Hematopoietic multipotent progenitor cell treated with erythropoietin and hydrocortisone succinate and interleukin-3 and kit ligand, for 15 days (in vitro differentiated cells): Measurements from ENCODE around the gene SLC9A3.
"Not testable (repeated sequence)": the region's sequence is repeated elsewhere in the genome, so short reads cannot be mapped to it uniquely, and the experiment has no call there.

ENCODE experiments used
- DNase-seq: peaks from one replicate; pipeline ENCODE4 v3.0.0-alpha.2; 2015; ENCODE audit warnings: low spot score

Gene SLC9A3

GRCh38 chr5:524234-524972 lies at the start of gene SLC9A3:
TSS of gene SLC9A3 (minus strand) at chr5:524449.
- DNase-seq, result no peak

GRCh38 chr5:573976-574375 lies 49.7 kb upstream of the SLC9A3 start:
- no peak for DNase-seq

- DNase-seq, result no peak
Measured at GRCh38 chr5:573206-573605, 49.0 kb upstream of the SLC9A3 start.

GRCh38 chr5:572398-573019 lies 48.3 kb upstream of the SLC9A3 start:
- no peak for DNase-seq

- no peak for DNase-seq
Measured at GRCh38 chr5:571791-572190, 47.5 kb upstream of the SLC9A3 start.

GRCh38 chr5:570886-571285 lies 46.6 kb upstream of the SLC9A3 start:
- no peak for DNase-seq

GRCh38 chr5:570446-570845 lies 46.2 kb upstream of the SLC9A3 start:
- no peak for DNase-seq

GRCh38 chr5:569868-570361 lies 45.7 kb upstream of the SLC9A3 start:
- no peak for DNase-seq

GRCh38 chr5:569358-569867 lies 45.2 kb upstream of the SLC9A3 start:
- no peak for DNase-seq

- no peak for DNase-seq
Measured at GRCh38 chr5:568809-569208, 44.6 kb upstream of the SLC9A3 start.

GRCh38 chr5:568061-568781 lies 44.0 kb upstream of the SLC9A3 start:
- DNase-seq, result no peak

- DNase-seq, result no peak
Measured at GRCh38 chr5:567664-568060, 43.4 kb upstream of the SLC9A3 start.

- no peak for DNase-seq
Measured at GRCh38 chr5:566636-567309, 42.5 kb upstream of the SLC9A3 start.

- DNase-seq, result no peak
Measured at GRCh38 chr5:565782-566440, 41.7 kb upstream of the SLC9A3 start.

GRCh38 chr5:561408-561807 lies 37.2 kb upstream of the SLC9A3 start:
- DNase-seq, result no peak

GRCh38 chr5:560792-561166 lies 36.5 kb upstream of the SLC9A3 start:
- DNase-seq, result no peak

GRCh38 chr5:558871-559503 lies 34.7 kb upstream of the SLC9A3 start:
- no peak for DNase-seq

- no peak for DNase-seq
Measured at GRCh38 chr5:558326-558725, 34.1 kb upstream of the SLC9A3 start.

- not testable (repeated sequence) for DNase-seq
Measured at GRCh38 chr5:557917-558316, 33.7 kb upstream of the SLC9A3 start.

GRCh38 chr5:556909-557441 lies 32.7 kb upstream of the SLC9A3 start:
- DNase-seq, result no peak

GRCh38 chr5:555058-555623 lies 30.9 kb upstream of the SLC9A3 start:
- DNase-seq, result no peak
